GM18505 (cell line): ENCODE results near the gene DYRK2.

Experiments
- ATAC-seq: cut with Tn5 transposase; IDR thresholded peaks from one replicate; pipeline ENCODE4 v1.9.1; 2021; ENCODE audit not compliant: unreplicated experiment
- POLR2A ChIP-seq: IDR thresholded peaks from 4 replicates; pipeline ENCODE4 v1.6.1; 2011; ENCODE audit warnings: borderline replicate concordance; ENCODE audit not compliant: insufficient read depth, insufficient read length; ENCODE audit errors: extremely low read depth

Gene DYRK2

DNA sequence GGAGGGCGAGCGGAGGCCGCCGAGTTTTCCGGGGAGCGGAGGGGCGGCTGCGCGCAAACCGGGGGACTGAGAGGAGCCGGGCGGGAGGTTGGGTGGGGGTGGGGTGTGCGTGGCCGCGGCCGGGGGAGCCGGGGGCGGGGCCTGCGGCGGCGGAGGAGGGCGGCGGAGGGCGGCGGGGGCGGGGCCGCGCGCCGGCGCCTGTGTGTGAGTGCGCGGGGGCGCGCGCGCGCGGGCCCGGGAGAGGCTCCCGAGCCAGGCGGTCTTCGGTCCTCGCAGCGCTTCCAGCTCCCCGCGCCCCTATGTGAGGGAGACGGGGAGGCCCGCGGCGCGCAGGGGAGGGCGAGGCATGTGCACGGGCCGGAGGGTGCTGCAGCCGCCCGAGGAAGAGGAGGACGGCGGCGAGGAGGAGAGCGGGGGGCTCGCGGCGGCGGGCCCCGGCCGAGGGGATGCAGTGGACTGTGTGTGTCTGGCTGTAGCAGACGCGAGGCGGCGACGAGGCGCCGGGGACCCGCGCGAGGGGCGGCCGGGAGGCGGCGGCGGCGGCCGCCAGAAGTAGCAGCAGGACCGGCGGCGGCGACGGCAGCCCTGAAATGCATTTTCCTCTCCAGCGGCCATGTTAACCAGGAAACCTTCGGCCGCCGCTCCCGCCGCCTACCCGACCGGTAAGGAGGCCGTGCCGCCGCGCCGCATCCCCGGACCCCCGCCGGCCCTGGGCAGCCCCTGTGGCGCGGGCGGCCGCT is at the start of gene DYRK2:
TSS of gene DYRK2 (plus strand) at position 225 of the 740 bp plus-strand sequence. CDS start at position 614, 389 bp downstream.
- peak; percentile 83 for TF ChIP-seq POLR2A
- peak; percentile 53 for ATAC-seq

DNA sequence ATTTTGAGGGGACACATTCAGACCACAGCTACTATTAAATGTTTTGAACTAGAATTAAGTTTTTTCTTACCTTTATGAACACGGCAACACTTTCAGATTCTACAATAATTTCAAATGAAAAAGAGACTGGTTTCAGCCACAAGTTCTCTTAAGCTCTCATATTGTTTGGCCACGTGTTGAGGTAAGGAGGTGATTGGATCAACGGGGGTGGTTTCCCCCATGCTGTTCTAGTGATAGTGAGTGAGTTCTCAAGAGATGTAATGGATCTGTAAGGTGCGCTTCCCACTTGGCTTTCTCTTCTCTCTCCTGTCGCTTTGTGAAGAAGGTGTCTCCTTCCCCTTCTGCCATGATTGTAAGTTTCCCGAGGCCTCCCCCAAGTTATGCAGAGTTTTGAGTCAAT is 48.9 kb upstream of the DYRK2 start:
- no peak for ATAC-seq
- TF ChIP-seq POLR2A: no peak

DNA sequence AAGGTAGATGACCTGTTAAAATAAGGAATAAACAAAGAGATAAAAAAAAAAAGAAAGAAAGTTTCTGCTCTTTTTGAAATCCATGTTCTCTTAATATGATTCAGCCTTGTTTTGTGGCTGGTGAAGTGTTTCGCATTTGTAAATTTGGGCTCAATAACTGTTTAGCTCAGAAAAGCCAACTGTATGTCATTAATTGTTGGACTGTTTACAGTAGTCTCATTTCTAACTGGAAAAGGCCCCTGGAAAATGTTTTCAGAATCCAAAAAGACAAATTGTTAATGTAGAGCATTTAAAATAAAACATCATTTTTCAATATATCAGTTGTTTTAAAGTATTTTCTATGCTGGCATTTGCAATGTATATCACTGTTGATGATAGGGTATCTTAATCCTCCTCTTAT is 47.4 kb upstream of the DYRK2 start:
- no peak for ATAC-seq
- TF ChIP-seq POLR2A: no peak

DNA sequence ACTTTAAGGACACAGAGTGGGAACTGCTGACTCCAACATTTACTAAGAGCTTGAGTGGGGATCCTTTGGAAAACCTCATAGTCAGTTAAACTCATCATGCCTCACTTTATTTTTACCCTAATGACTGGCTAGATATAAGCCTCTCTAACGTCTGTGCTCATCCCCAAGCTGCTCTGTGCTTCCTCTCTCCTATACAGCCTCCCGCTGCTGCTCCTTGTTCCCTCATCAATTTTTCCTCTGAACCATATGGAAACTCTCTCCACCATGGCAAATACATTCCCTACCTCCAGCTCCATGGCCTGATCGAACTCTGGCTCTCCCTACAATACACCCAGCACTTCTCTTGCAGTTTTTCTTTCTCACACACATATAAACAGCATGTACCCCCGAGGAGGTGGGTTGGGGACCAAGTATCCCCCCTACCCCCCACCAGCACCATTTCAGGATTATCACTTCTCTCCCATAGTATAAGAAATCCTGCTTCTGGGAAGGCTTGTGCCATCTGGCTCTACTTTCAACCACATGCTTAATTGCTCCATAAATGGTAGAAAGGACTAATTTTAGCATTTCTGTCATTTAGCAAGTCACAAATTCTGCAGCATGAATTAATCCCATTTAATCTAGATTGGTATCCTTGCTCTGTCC is 39.2 kb upstream of the DYRK2 start:
- TF ChIP-seq POLR2A: no peak
- ATAC-seq: no peak

DNA sequence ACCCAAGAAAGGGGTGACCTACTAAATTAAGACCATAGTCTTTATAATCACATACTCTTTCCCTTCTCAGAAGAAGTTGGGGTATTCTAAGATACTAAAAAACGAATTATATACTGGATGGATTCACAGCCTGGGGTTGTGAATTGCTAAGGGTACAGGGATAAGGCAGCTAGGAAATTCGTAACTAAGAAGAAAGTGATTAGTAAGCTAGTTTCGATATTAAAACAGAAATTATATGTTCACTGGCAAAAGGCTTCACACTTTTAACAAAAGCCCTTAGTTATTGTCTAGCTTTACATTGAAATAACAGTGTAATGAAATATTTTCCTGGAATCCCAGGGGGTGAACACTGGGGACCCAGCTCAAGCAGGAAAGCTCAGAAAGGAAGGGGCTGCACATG is 35.5 kb upstream of the DYRK2 start:
- no peak for TF ChIP-seq POLR2A
- ATAC-seq: no peak

DNA sequence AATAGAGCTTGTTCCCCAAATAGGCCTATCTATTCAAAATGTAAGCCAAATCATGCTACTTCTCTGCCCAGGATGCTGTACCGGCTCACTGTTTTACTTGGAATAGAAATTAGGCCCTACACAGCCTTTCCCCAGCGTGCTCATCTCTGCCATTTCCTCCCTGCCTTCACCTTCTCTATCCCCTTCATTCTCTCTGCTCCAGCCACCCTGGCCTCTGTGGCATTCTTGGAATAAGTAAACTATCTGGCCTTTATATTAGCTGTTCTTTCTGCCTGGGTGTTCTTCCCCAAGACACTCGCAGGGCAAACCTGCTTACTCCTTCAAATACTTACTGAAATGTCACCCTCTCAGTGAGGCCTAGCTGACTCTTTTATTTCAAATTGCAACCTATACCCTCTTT is 30.9 kb upstream of the DYRK2 start:
- ATAC-seq: no peak

DNA sequence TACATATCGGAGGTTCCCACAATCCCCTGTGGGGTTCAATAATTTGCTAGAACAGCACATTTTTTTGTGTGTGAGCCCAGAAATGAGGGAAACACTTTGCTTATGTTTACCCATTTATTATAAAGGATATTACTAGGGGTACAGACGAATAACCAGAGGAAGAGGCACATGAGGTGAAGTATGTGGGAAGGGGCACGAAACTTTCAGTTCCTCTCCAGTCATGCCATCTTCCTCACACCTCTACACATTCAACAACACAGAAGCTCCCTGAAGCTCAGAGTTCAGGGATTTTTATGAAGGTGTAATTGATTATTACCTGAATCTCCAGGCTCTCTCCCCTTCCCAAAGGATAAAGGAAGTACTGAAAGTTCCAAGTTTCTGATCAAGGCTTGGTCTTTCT is 30.2 kb upstream of the DYRK2 start:
- no peak for TF ChIP-seq POLR2A
- no peak for ATAC-seq

More for the DNA sequence above, 30.9 kb upstream of the DYRK2 start:
- TF ChIP-seq POLR2A: no peak

DNA sequence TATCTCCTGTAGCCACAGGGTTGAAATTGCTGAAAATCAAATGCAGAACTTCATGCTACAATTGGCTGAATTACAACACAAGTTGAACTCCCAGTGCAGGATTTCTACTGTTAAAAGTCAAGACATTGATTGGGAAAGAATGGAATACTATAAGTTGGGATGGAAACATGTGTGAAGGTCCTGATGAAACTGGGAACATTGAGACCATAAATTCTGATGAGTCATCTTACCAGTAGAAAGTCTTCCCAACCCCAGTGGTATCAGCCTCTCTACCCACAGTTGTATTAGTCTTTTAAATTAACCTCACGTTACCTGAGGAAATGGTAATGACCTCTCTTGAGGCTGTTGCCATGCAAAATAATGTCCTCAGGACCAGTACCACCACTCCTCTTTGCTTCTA is 27.4 kb upstream of the DYRK2 start:
- no peak for ATAC-seq
- no peak for TF ChIP-seq POLR2A

DNA sequence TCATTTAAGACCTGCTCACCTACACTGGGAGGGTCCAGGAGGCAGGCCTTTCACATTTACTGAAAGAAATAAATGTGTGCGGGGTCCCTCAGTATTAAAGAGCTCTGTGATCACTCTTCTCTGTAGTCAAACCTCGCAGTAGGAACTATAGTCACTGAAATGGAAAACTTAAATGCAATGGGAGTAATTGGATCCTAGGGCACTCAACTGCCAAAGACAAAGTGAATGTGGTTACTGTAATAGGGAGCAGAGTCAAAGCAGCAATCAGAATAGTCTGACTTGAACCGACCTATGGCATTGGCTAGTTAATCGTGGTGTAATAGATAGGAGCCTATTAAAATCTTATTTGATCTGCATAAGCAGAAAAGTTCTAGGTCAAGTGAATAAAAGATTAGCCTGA is 26.6 kb upstream of the DYRK2 start:
- no peak for TF ChIP-seq POLR2A
- no peak for ATAC-seq

DNA sequence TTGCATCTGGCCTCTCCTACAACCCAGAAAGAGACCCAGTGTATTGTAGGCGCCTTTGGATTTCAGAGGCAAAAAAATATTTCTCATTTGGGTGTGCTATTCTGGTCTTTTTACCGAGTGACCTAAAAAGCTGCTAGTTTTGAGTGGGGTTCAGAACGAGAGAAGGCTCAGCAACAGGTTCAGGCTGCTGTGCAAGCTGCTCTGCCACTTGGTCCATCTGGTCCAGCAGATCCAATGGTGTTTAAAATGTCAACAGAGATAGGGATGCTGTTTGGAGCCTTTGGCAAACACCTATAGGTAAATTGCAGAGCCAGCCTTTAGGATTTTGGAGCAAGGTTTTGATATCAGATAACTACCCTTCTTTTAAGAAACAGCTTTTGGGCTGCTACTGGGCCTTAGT is 25.3 kb upstream of the DYRK2 start:
- TF ChIP-seq POLR2A: no peak
- no peak for ATAC-seq

DNA sequence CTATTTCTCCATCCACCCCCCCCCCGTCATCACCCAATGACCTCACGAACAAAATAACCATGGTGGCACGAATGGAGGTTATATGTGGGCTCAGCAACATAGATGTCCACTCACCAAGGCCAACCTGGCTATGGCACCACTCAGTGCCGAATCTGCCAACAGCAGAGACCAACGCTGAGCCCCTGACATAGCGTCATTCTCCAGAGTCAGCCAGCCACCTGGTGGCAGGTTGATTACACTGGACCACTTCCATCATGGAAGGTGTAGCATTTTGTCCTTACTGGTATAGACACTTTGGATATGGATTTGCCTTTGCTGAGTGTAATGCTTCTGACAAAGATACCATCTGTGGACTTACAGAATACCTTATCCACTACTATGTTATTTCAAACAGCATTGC is 24.2 kb upstream of the DYRK2 start:
- no peak for TF ChIP-seq POLR2A
- no peak for ATAC-seq

DNA sequence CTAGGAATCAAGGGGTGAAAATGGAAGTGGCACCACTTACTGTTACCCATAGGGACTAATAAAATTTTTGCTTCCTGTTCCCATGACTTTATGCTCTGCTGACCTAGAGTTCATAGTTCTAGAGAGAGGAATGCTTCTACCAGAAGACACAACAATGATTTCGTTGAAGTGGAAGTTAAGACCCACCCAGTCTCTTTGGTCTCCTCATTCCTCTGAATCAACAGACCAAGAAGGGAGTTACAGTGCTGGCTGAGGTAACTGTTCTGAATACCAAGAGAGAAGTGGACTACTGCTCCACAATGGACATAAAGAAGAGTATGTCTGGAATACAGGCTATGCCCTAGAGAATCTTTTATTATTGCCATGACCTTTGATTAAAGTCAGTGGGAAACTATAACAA is 23.5 kb upstream of the DYRK2 start:
- TF ChIP-seq POLR2A: no peak
- no peak for ATAC-seq

DNA sequence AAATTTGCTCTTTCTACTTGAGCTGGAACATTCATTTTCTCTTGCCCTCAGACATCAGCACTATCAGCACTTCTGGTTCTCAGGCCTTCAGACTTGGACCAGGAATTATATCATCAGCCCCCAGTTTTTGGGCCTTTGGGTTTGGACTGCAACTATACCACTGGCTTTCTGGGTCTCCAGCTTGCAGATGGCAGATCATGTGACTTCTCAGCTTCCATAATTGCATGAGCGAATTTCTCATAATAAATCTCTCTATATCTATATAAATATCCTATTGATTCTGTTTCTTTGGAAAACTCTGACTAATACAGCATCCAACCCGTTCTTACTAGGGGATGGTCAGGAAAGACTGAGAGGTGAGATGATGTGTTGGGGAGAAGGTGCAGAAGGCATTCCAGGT is 22.4 kb upstream of the DYRK2 start:
- ATAC-seq: no peak
- no peak for TF ChIP-seq POLR2A

DNA sequence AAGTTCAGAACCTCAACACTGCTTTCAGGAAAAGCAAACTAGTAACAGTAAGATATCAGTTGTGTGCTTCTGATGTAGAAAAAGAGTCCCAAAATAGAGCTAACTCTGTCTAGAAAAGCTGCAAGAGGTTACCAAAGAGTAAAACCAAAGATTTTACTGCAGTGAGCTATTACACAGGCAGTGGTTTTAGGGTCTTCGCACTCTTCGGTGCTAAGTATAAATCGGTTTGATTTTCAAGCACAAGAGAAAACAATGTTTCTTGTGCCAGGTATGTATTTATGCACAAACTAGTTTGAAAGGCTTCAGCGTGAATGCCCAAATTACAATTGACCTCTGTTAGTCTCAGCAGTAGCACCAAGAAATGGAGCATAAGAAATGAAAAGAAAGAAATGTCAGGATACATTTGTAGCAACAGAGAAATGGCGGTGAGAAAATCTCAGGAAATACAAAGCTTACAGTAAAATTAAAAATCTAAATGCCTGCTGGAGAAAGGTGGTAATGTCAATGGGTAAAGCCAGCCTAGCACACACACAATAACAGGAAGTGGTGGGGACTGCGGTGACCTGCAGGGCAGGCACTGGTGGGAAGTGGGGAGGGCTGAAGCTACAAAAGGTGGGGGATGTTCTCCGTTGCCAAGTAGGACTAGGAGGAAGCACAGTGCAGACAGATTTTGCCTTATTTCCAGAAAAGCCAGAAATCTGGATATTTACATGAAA is 18.0 kb upstream of the DYRK2 start:
- peak; percentile 95 for ATAC-seq

DNA sequence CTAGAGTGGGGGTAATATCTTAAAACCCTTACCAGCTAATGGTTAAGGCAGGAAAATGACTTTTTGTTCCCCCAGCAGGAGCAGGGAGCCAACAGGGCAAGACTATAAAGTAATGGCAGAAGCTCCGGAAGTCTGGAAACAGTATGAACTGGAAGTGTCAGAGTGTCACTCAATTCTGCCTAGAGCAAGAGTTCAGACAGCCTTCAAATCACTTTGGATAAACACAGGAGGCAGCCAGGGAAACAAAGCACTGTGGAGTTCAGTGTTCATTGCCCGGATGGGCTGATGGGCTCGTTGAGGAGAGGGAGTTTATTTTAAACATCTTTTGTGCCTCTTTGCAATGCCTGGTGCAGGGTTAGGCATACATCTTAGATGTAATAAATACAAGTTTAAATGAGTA is 16.5 kb upstream of the DYRK2 start:
- no peak for ATAC-seq
- TF ChIP-seq POLR2A: no peak

More for the DNA sequence above, 18.0 kb upstream of the DYRK2 start:
- no peak for TF ChIP-seq POLR2A
